Liver (tissue), 9 donors: ENCODE results near the gene BHLHE23. TPM values are rescaled to one million over a fixed set of nuclear protein-coding genes. Genes with fewer than 3 reads are reported as not detected.

ENCODE experiments used
- DNase-seq: peaks from one replicate; pipeline ENCODE4 v3.0.0-alpha.2; 2017; ENCODE audit warnings: low spot score
- H3K27ac ChIP-seq, 2 donors: one replicate each; pipeline ENCODE4 v1.7.0; 2013; ENCODE audit warnings: inconsistent platforms in 2 of 2, low read length in 2 of 2, control low read depth in 1 of 2, low read depth in 1 of 2, mild to moderate bottlenecking in 1 of 2
- H3K27me3 ChIP-seq, 4 donors: one replicate each; pipeline versions ENCODE4 v1.6.1 to v1.7.0; 2013; ENCODE audit warnings: low read length in 3 of 4, inconsistent platforms in 1 of 4, mild to moderate bottlenecking in 1 of 4, moderate library complexity in 1 of 4; ENCODE audit not compliant: control insufficient read depth in 4 of 4, insufficient read depth in 4 of 4
- H3K36me3 ChIP-seq, 4 donors: one replicate each; pipeline versions ENCODE4 v1.6.1 to v1.7.0; 2013; ENCODE audit warnings: low read length in 3 of 4, mild to moderate bottlenecking in 3 of 4, low read depth in 1 of 4, moderate library complexity in 1 of 4; ENCODE audit not compliant: control insufficient read depth in 4 of 4, insufficient read depth in 3 of 4
- H3K4me1 ChIP-seq, 4 donors: one replicate each; pipeline versions ENCODE4 v1.6.1 to v1.7.0; 2013; ENCODE audit warnings: low read length in 3 of 4, mild to moderate bottlenecking in 3 of 4, moderate library complexity in 1 of 4; ENCODE audit not compliant: control insufficient read depth in 4 of 4, insufficient read depth in 4 of 4
- H3K4me3 ChIP-seq, 3 donors: one replicate each; pipeline versions ENCODE4 v1.6.1 to v1.7.0; 2013; ENCODE audit warnings: low read length in 3 of 3, control low read depth in 1 of 3, low read depth in 1 of 3, mild to moderate bottlenecking in 1 of 3
- H3K9ac ChIP-seq, 2 donors: one replicate each; pipeline ENCODE4 v1.7.0; 2013; ENCODE audit warnings: low read length in 2 of 2, mild to moderate bottlenecking in 2 of 2, moderate library complexity in 2 of 2, control low read depth in 1 of 2, low read depth in 1 of 2
- H3K9me3 ChIP-seq, 4 donors: one replicate each; pipeline versions ENCODE4 v1.6.1 to v1.7.0; 2013; ENCODE audit warnings: low read length in 3 of 4; ENCODE audit not compliant: control insufficient read depth in 4 of 4
- ATF3 ChIP-seq: IDR thresholded peaks from 2 replicates; pipeline ENCODE4 v1.6.1; 2016; ENCODE audit warnings: antibody characterized with exemption
- CTCF ChIP-seq: fragments of 150-350 bp; IDR thresholded peaks from 2 replicates; pipeline ENCODE4 v1.5.1; 2017; ENCODE audit warnings: improper control_type of control experiment, low read depth, low read length; ENCODE audit not compliant: missing input control
- EGR1 ChIP-seq, 2 donors: IDR thresholded peaks; 2 replicates each; pipeline ENCODE4 v1.6.1; 2016 to 2018; ENCODE audit warnings: antibody characterized with exemption in 2 of 2, low read depth in 2 of 2
- FOXA1 ChIP-seq: IDR thresholded peaks from 2 replicates; pipeline ENCODE4 v1.6.1; 2016; ENCODE audit warnings: antibody characterized with exemption
- FOXA2 ChIP-seq: IDR thresholded peaks from 2 replicates; pipeline ENCODE4 v1.6.1; 2016; ENCODE audit warnings: antibody characterized with exemption
- GABPA ChIP-seq, 2 donors: IDR thresholded peaks in 1 of 2; conservative IDR thresholded peaks in 1 of 2; 2 replicates each; pipeline ENCODE4 v1.6.1; 2016; ENCODE audit warnings: antibody characterized with exemption in 2 of 2, mild to moderate bottlenecking in 1 of 2, moderate library complexity in 1 of 2
- HNF4A ChIP-seq, 2 donors: conservative IDR thresholded peaks; 2 replicates each; pipeline ENCODE4 v1.6.1; 2016; ENCODE audit warnings: antibody characterized with exemption in 2 of 2, mild to moderate bottlenecking in 2 of 2
- HNF4G ChIP-seq: IDR thresholded peaks from 2 replicates; pipeline ENCODE4 v1.6.1; 2016; ENCODE audit warnings: antibody characterized with exemption
- JUND ChIP-seq, 2 donors: IDR thresholded peaks; 2 replicates each; pipeline ENCODE4 v1.6.1; 2016; ENCODE audit warnings: antibody characterized with exemption in 2 of 2
- MAX ChIP-seq: IDR thresholded peaks from 2 replicates; pipeline ENCODE4 v1.6.1; 2016; ENCODE audit warnings: antibody characterized with exemption
- NR2F2 ChIP-seq: IDR thresholded peaks from 2 replicates; pipeline ENCODE4 v1.6.1; 2016; ENCODE audit warnings: antibody characterized with exemption
- RAD21 ChIP-seq, 2 donors: IDR thresholded peaks; 2 replicates each; pipeline ENCODE4 v1.6.1; 2016; ENCODE audit warnings: antibody characterized with exemption in 2 of 2, mild to moderate bottlenecking in 2 of 2
- REST ChIP-seq: IDR thresholded peaks from 2 replicates; pipeline ENCODE4 v1.6.1; 2016; ENCODE audit warnings: antibody characterized with exemption, mild to moderate bottlenecking
- RXRA ChIP-seq, 2 donors: IDR thresholded peaks; 2 replicates each; pipeline ENCODE4 v1.6.1; 2017 to 2018; ENCODE audit warnings: antibody characterized with exemption in 2 of 2, mild to moderate bottlenecking in 1 of 2
- SP1 ChIP-seq: IDR thresholded peaks from 2 replicates; pipeline ENCODE4 v1.6.1; 2018; ENCODE audit warnings: antibody characterized with exemption, mild to moderate bottlenecking
- TAF1 ChIP-seq: conservative IDR thresholded peaks from 2 replicates; pipeline ENCODE4 v1.6.1; 2016; ENCODE audit warnings: antibody characterized with exemption, mild to moderate bottlenecking
- YY1 ChIP-seq: IDR thresholded peaks from 2 replicates; pipeline ENCODE4 v1.6.1; 2016; ENCODE audit warnings: antibody characterized with exemption, mild to moderate bottlenecking
- ZBTB33 ChIP-seq: IDR thresholded peaks from 2 replicates; pipeline ENCODE4 v1.6.1; 2016; ENCODE audit warnings: antibody characterized with exemption
- WGBS: extraction: QIAGEN DNeasy Blood & Tissue Kit; methylation state at CpG from one replicate; pipeline ENCODE4 v1.1.7; 2013; 5-methylcytosine and 5-hydroxymethylcytosine counted together
- polyA plus RNA-seq, 2 donors: library from polyadenylated mRNA; stranded (reverse) in 1 of 2; unstranded in 1 of 2; fragments of 200-250 nt in 1 of 2; fragments of >200 nt in 1 of 2; fragmentation: Nextera tagmentation in 1 of 2; extraction: Ambion mirVana in 1 of 2; gene quantifications; one replicate each; pipeline versions ENCODE4 v1.2.1 to v1.2.3, GENCODE V29; 2013 to 2015
- total RNA-seq, 2 donors: library from RNA; depleted of rRNA; stranded (reverse); fragments of >200 nt; gene quantifications; one replicate each; pipeline ENCODE4 v1.2.3, GENCODE V29; 2014
- donor health status: healthy.
- donor health status: healthy.
- donor health status: healthy.
- donor health status: healthy.
- donor health status: healthy.

BHLHE23 gene
- total and polyA plus RNA-seq, 4 donors: not detected

- no peak for TF ChIP-seq CTCF
These were observed 19.6 kb downstream of the BHLHE23 start (continued) for GRCh38 chr20:62987114-62987513.

- WGBS: 78% methylated on average over 6 of the region's 6 CpGs
- Histone ChIP-seq H3K4me3 (no peak overlapping the region), H3K36me3 (no peaks in the 10 kb centered on the region), H3K4me1 (no peaks in the 10 kb centered on the region), H3K9me3 (no peaks in the 10 kb centered on the region), H3K9ac (no peak overlapping the region), H3K27ac (no peak overlapping the region), H3K27me3 (peaks cover 0 to 3% (median 2%) of the 10 kb centered on the region in 4 donors)
- TF ChIP-seq MAX (no peak), TAF1 (no peak), FOXA1 (no peak), ZBTB33 (no peak), GABPA (IDR thresholded peaks at IDR 0.05 in 1 of 2, conservative IDR thresholded peaks at IDR 0.05 in 1 of 2) (no peak), HNF4A (conservative IDR thresholded peaks at IDR 0.05) (no peak), YY1 (no peak)
- DNase-seq: no peak
These were observed 20.4 kb downstream of the BHLHE23 start for GRCh38 chr20:62986257-62986800.

GRCh38 chr20:62985444-62985778 is 21.4 kb downstream of the BHLHE23 start:
- H3K27ac ChIP-seq: no peak overlapping the region
- 74% methylated on average over 14 of the region's 14 CpGs for WGBS
- peaks cover 0 to 3% (median 2%) of the 10 kb centered on the region in 4 donors for H3K27me3 ChIP-seq
- TF ChIP-seq EGR1 (IDR thresholded peaks at IDR 0.05; ENCODE audit: low read depth in 2 of 2) (no peak), MAX (no peak), ATF3 (no peak), RXRA (IDR thresholded peaks at IDR 0.05) (no peak), GABPA (IDR thresholded peaks at IDR 0.05 in 1 of 2, conservative IDR thresholded peaks at IDR 0.05 in 1 of 2) (no peak), CTCF (no peak), REST (no peak), FOXA1 (no peak), NR2F2 (no peak), HNF4G (no peak), YY1 (no peak), FOXA2 (no peak), ZBTB33 (no peak), JUND (IDR thresholded peaks at IDR 0.05) (no peak), RAD21 (IDR thresholded peaks at IDR 0.05) (no peak), SP1 (no peak)

More at GRCh38 chr20:62985444-62985778, 21.4 kb downstream of the BHLHE23 start:
- Histone ChIP-seq H3K9me3 (no peaks in the 10 kb centered on the region), H3K36me3 (no peaks in the 10 kb centered on the region), H3K4me3 (no peak overlapping the region), H3K9ac (no peak overlapping the region), H3K4me1 (no peaks in the 10 kb centered on the region)
- DNase-seq: no peak
